WERI-Rb-1 (cell line): ENCODE data around the gene IFRD2.
"Not testable (repeated sequence)": the region's sequence is repeated elsewhere in the genome, so short reads cannot be mapped to it uniquely, and the experiment has no call there.

ENCODE experiments used
- DNase-seq: peaks from one replicate; pipeline ENCODE4 v3.0.0-alpha.2; 2020
- H3K27ac ChIP-seq: fragments of 250-450 bp; sonication (Bioruptor Pico); 2 replicates; pipeline ENCODE4 v1.5.1; 2020; ENCODE audit warnings: mild to moderate bottlenecking, moderate library complexity
- H3K27me3 ChIP-seq: fragments of 250-450 bp; sonication (Bioruptor Pico); 2 replicates; pipeline ENCODE4 v1.5.1; 2021; ENCODE audit warnings: mild to moderate bottlenecking, low read depth, moderate library complexity; ENCODE audit not compliant: insufficient read depth, severe bottlenecking
- H3K36me3 ChIP-seq: fragments of 250-450 bp; sonication (Bioruptor Pico); 2 replicates; pipeline ENCODE4 v1.5.1; 2020; ENCODE audit warnings: mild to moderate bottlenecking, moderate library complexity
- H3K4me3 ChIP-seq: 2 replicates; pipeline ENCODE4 v1.5.1; 2011; ENCODE audit warnings: low read depth, mild to moderate bottlenecking, control low read depth, low read length
- H3K9me3 ChIP-seq: fragments of 250-450 bp; sonication (Bioruptor Pico); 2 replicates; pipeline ENCODE4 v1.5.1; 2021; ENCODE audit warnings: mild to moderate bottlenecking, moderate library complexity; ENCODE audit not compliant: severe bottlenecking
- CTCF ChIP-seq: IDR thresholded peaks from 2 replicates; pipeline ENCODE4 v1.5.1; 2011; ENCODE audit warnings: low read depth, mild to moderate bottlenecking, control low read depth, inconsistent platforms, low read length

Gene IFRD2

GRCh38 chr3:50286322-50287227, 5.7 kb downstream of the IFRD2 start:
- no peaks in the 10 kb centered on the region for H3K27me3 ChIP-seq
- no peak for TF ChIP-seq CTCF
- no peak overlapping the region for H3K27ac ChIP-seq
- H3K36me3 ChIP-seq, result peaks cover 33% of the 10 kb centered on the region
- no peaks in the 10 kb centered on the region for H3K9me3 ChIP-seq
- no peak overlapping the region for H3K4me3 ChIP-seq
- DNase-seq, result no peak

DNA sequence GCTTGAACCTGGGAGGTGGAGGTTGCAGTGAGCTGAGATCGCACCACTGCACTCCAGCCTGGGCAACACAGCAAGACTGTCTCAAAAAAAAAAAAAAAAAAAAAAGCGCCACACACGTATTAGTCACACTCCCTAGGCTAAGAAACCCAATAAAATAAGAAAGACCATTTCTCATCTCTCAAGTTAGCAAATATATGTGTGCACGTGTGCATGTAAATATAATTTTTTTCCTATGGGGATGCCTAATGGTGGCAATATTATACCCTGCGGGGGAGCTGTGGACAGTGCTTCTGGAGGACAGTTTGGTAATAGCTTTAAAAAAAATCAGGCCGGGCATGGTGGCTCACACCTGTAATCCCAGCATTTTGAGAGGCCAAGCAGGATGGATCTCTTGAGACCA, 8.1 kb downstream of the IFRD2 start:
- peaks cover 17% of the 10 kb centered on the region for H3K36me3 ChIP-seq
- DNase-seq, H3K27ac ChIP-seq, H3K4me3 ChIP-seq, H3K9me3 ChIP-seq, H3K27me3 ChIP-seq: not testable (repeated sequence)

DNA sequence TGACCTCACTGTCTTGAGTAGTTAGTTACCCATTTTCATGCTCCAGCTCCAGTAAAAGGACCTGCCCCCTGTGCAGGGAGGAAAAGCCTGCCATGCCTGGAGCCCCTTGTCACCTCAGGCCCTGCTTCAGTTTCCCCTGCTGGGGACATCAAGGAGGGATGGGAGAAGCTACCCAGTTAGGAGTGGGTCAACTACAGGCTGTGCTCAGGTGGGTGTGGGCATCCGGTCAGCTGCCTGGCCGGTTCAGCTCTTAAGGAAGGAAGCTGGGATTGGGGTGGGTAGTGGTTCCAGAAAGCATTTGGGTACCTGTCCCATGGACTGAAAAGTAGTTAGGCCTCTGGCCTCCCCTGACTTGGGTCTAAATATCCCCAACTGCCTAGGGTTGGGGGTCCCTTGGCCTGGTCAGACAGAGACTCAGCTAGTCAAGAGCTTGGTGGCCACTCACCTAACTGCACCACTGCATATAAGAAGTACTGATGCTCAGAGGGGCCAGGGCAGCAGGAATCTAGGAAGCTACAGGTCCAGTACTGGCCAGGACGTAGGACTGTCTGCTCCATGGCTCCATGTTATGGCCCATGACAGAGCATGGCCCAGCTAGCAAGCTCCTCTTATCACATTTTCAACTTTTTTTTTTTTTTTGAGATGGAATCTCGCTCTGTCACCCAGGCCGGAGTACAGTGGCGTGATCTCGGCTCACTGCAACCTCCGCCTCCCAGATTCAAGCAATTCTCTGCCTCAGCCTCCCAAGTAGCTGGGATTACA, 12.8 kb downstream of the IFRD2 start:
- Histone ChIP-seq H3K9me3 (no peaks in the 10 kb centered on the region), H3K36me3 (no peaks in the 10 kb centered on the region), H3K27ac (no peak overlapping the region), H3K4me3 (no peak overlapping the region), H3K27me3 (no peaks in the 10 kb centered on the region)
- no peak for DNase-seq
- TF ChIP-seq CTCF, result no peak

- DNase-seq, result no peak
- no peak within 1 kb of the TSS for H3K27ac ChIP-seq
- no peak within 1 kb of the TSS for H3K4me3 ChIP-seq
- no peaks in the 10 kb centered on the region for H3K27me3 ChIP-seq
- H3K36me3 ChIP-seq, result no peaks in the 10 kb centered on the region
- TF ChIP-seq CTCF, result no peak
- H3K9me3 ChIP-seq, result no peaks in the 10 kb centered on the region
Measured at GRCh38 chr3:50278880-50279224, 13.4 kb downstream of the IFRD2 start, which contains the start of gene LSMEM2. TSS of gene LSMEM2 (plus strand) at chr3:50279087. CDS start at chr3:50279114, 27 bp downstream.

DNA sequence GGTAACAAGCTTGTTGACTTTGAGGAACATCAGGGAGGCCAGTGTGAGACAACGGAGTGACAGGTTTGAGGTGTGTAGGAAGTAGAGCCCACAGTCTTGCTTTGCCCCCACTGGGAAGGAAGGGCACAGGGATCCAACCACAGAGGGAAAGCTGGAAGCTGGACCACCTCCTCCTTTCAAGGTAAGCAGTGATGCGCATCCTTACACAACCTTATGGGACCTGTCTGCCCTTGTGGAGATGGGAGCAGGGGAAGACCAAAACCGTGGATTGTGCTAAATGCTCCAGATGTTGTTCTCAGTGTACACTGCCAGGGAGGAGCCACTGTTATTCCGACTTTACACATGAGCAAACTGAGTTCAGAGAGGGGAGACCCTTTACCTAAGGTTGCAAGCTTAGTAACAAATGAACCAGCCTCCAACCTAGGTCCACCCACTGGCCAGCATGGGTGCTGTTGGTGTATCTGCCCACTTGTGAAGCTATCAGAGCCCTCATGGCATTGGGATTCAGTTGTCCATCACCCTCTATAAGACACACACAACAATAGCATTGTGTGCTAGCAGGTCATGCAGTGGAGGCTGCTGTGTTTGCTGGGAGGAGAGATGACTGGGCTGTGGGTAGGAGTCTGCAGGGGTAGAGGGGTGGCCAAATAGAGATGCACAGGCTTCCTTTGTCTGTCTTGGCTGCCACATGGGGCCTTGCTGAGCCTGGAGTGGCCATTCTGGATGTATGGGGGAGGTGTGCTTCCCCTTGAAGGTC, 13.9 kb downstream of the IFRD2 start:
- no peak for TF ChIP-seq CTCF
- H3K9me3 ChIP-seq, result no peaks in the 10 kb centered on the region
- DNase-seq, result no peak

DNA sequence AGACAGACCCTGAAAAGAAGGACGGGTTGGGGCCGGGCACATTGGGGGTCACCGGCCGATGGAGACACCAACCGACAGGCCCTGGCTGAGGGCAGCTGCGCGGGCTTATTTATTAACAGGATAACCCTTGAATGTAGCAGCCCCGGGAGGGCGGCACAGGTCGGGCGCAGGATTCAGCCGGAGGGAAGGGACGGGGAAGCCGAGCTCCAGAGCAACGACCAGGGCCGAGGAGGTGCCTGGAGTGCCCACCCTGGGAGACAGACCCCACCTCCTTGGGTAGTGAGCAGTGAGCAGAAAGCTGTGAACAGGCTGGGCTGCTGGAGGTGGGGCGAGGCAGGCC, 15.5 kb downstream of the IFRD2 start:
- no peak overlapping the region for H3K27ac ChIP-seq
- H3K27me3 ChIP-seq, result peaks cover 6% of the 10 kb centered on the region
- no peaks in the 10 kb centered on the region for H3K9me3 ChIP-seq
- no peak for TF ChIP-seq CTCF
- DNase-seq, result no peak
- no peak overlapping the region for H3K4me3 ChIP-seq
- H3K36me3 ChIP-seq, result no peaks in the 10 kb centered on the region

More for the DNA sequence above, 13.9 kb downstream of the IFRD2 start:
- H3K27ac ChIP-seq, result no peak overlapping the region
- H3K36me3 ChIP-seq, result no peaks in the 10 kb centered on the region
- H3K4me3 ChIP-seq, result no peak overlapping the region
- peaks cover 2% of the 10 kb centered on the region for H3K27me3 ChIP-seq
